Suppressor macrophage (primary cell): Measurements from ENCODE around the gene MRRF.
"Not testable (repeated sequence)": the region's sequence is repeated elsewhere in the genome, so short reads cannot be mapped to it uniquely, and the experiment has no call there.

Experiments used
- DNase-seq, 4 experiments: peaks; one replicate each; pipeline ENCODE4 v3.0.0-alpha.2; 2020 to 2022

MRRF gene

DNA sequence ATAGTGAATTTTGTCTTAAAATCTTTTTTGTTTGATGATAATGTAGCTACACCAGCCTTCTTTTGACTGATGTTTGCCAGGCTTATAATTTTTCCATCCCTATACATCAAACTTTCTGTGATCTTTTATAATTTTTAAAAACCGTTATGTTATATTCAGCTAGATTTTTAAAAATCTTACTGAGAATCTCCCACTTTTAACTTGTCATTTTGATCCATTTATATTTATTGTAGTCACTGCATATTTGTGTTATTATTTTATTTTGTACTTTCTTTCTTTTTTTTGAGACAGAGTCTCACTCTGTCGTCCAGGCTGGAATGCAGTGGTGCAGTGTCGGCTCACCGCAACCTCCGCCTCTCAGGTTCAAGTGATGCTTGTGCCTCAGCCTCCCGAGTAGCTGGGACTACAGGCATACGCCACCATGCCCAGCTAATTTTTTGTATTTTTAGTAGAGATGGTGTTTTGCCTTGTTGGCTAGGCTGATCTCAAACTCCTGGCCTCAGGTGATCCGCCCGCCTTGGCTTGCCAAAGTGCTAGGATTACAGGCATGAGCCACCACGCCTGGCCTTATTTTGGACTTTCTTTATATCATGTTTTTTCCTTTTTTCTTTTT, 12.7 kb downstream of the MRRF start:
- DNase-seq, result no peak

DNA sequence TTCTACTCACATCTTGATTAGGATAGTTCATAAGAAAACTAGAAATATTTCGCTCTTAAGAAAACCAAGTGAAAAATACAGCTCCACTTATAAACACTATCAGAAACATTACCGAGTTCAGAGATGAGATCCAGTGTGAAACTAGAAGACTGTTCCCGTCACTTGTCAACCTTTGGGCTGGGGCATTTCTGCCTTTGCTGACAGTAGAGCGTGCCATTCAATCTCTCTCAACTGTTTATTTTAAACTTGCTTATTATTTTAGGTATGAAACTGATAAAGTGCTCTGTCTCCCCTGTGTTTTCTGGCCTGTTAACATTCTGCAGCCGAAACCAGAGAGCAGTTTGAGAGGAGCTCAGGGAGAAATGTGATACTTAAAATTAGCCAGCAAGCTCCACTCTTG, 16.7 kb downstream of the MRRF start:
- no peak for DNase-seq

DNA sequence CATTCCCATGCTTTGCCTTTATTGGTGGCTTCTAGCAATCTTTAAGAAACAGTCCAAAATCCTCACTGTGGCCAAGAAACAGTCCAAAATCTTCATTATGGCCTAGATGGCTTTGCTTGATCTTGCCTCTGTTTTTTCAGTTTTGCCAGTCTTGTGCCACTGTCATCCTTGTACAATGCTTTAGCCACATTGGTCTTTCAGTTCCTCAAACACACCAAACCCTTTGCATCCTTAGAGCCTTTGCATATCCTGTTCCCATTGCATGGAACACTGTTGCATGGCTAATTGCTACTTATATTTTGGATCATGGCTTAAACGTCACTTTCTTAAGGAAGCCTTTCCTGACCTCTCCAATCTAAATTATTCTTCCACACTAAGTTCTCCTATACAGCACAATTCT, 22.1 kb downstream of the MRRF start:
- DNase-seq, result peak in 3 of 4 experiments; percentile 6 to 43 (median 17)

DNA sequence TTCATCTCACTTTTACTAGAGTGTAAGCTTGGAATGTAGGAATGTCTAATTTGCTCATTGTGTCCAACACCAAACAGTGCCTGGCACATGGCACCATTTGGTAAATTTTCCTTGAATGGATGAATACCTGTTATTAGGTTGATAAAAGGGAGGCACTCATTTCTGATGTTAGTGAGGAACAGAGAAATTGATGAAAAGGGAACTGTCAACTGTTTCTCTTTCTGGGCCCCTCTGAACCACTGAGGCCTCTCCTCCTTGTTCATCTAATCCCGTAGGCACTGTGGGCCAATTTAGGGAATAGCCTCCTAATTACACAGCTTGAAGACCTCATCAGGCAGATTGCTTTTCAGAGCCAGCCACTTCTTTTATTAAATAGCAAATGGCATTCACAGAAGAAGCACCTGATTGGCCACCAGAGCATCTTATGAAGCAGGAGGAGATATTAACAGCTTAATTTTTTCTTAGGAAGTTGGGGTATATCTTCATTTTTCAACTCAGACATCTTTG, 22.6 kb downstream of the MRRF start:
- DNase-seq, result no peak

GRCh38 chr9:122291458-122291857, 26.8 kb downstream of the MRRF start:
- no peak for DNase-seq

- no peak for DNase-seq
Measured at GRCh38 chr9:122294531-122294930, 29.8 kb downstream of the MRRF start.

DNA sequence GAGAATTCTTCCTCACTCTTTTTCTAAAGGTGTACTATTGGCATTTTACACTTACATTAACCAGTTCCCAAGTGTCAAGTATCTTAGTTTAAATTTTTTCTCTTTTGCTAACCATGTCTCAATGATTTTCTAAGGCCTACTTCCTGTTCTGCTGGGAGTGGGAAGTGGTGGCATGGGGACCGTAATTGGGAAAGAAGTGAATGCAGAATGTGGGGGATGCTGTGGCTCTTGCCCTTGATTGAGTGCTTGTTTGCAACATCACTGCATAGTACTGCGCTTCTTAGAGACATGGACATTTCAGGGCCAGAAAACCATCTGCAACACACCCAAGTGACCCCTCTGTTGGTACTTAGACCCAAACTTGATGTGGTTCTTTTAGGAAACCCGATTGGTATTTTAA, 32.8 kb downstream of the MRRF start:
- DNase-seq, result peak; percentile 68 to 86 (median 82)

DNA sequence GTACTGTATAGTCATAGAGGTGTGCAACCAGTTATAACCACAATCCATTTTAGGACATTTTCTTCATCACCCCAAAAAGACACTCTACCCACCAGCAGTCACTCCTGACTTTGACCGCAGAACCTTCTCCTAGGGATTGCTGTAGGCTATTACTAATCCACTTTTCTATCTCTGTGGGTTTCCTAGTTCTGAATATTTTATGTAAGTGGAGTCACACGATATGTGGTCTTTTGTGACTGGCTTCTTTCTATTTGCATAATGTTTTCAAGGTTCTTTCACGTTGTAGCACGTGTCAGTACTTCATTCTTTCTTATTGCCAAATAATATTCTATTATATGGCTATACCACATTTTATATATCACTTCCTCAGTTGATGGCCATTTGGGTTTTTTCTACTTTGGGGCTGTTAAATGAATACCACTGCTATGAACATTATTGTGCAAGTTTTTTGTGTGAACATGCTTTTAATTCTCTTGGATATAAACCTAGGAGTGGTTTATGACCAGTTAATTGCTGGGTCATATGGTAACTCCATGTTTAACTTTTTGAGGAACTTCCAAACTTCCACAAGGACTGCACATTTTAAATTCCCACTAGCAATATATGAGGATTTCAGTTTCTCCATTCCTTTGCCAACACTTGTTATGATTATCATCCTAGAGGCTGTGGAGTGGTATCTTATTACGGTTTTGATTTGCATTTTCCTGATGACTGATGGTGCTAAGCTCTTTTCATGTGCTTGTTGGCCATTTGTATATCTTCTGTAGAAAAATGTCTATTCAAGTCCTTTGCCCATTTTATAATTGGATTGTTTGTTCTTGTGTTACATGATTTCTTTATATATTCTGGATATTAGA, 37.8 kb downstream of the MRRF start:
- DNase-seq, result no peak

- no peak for DNase-seq
Measured at GRCh38 chr9:122307061-122307460, 42.4 kb downstream of the MRRF start.

DNA sequence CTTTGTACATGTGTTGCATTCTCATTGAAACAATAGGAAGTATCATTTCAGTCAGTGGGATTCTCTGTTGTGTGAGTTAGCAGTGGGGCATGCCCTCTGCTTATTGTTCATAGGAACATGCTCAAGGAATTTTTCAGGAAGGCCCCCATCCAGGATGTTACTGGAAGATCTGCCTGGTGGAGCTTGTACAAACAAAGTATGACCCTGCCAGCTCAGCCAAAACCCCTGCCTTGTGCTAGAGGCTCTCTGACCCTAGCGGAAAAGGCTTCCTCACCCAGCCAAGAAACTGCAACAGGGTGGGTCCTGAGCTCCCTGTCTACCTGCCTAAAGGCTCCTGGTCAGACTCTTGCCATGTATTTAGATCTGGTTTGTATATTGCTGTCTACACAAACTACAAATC, 43.2 kb downstream of the MRRF start:
- DNase-seq, result no peak

GRCh38 chr9:122309861-122310260, 45.2 kb downstream of the MRRF start:
- DNase-seq, result no peak

GRCh38 chr9:122314165-122314564, 49.5 kb downstream of the MRRF start:
- no peak for DNase-seq

DNA sequence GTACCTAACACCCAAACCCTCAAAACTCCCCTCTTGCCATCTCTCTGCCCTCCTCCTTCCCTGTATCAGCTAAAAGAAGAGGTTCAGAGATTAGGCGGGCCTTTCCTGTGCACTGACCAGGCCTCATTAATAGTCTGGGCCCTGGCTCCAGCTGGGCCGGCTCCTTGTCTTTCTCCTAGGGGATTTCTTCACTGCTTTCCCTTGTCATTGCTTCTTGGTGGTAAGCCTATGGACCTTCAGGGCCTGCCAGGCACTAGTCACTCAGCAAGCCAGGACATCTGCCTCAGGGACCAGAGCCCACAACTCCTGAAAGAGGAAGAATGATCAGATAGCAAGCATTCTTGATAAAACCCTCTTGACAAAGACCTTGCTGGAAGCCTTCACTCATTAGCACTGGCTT, 50.9 kb downstream of the MRRF start:
- no peak for DNase-seq

DNA sequence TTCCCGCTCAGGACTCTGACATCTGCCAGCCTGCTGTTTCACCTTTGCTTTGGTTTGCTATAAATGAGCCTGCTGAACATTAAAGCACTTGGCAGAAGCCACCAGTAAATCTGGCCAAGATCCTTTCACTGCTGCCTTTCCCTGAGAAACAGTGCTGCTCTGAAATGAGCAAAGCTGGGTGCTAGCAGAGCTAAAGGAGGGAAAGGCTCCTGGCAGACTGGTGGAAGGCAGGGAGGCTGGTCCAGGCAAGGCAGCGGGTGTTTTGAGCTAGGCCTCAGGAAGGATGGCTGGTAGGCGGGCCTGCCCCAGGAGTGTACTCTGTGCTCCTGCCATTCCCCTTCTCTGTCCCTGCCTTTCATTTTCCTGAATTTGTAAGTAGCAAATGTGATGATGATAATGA, 53.6 kb downstream of the MRRF start:
- no peak for DNase-seq

DNA sequence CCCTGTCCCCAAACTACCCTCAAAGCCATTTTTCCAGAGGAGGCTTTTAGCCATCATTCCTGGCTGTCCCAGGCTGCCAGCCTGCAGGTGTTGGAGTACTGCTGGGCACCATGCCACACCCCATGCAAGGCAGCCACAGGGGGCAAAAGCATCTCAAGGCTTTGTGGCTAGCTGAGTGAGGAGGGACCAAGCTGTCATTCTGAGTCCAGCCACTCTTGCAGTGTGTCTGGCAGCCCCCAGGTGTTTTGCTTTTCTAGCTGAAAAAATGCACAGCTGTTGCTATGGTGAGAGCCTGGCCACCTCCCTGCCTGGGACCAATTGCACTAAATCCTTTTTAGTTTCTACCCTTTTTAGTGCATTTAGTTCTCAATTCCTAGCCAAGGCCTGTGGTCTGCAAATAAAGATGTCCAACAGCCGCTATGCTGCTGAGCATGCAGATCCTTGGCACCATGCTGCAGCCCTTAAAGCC, 55.8 kb downstream of the MRRF start:
- peak in 2 of 4 experiments; percentile 19 to 20 for DNase-seq

DNA sequence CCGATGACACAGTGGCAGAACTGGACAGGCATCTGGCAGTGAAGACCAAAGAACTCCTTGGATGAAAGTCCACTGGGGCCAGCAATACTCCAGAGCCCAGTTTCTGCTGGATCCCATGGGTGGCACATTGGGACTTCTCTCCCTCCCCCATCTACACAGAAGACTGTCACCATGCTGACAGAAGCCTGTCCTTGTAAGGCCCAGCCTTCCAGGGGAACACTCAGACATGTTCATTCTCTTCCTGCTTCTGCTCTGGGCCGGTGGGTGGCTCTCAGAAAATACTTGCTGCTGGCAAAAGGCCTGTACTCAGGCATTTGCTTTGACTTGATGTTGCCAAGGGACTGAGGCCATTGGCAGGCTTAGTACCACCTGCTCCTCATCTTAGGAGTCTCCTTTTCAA, 57.9 kb downstream of the MRRF start:
- DNase-seq, result no peak

GRCh38 chr9:122324665-122325064, 60.0 kb downstream of the MRRF start:
- DNase-seq, result not testable (repeated sequence)

- peak in 1 of 4 experiments; percentile 19 for DNase-seq
Measured at GRCh38 chr9:122325124-122325523, 60.4 kb downstream of the MRRF start.

- DNase-seq, result no peak
Measured at GRCh38 chr9:122327175-122327574, 62.5 kb downstream of the MRRF start.

DNA sequence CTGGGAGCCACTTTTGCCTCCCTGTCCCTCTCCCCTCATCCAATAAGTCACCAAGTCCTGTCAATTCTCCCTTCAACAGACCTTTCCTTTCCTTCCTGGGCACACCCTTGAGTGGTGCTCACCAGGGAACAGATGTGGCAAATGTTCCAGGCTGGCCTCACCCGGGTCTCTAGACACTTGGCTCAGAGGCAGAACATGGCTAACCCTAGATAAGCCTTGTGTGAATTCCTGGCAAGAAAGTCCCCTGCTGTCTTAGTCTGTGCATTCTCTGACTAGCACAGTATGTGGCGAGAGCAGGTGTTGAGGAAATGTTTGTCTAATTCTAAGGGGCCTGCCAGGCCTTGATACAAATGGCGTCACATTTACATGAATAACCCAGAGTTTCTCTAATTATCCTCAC, 64.9 kb downstream of the MRRF start:
- no peak for DNase-seq

DNA sequence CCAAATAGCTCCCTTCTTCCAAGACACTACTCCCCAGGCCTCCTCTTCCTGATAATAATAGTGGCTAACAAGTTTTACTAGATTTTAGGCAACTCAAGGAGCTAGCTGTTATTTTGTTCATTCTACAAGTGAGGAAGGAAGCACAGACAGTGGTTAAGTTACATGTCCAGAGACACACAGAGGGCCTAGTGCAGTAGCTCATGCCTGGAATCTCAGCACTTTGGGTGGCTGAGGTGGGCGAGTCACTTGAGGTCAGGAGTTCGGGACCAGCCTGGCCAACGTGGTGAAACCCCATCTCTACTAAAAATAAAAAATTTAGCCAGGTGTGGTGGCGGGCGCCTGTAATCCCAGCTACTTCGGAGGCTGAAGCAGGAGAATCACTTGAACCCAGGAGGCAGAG, 65.8 kb downstream of the MRRF start:
- not testable (repeated sequence) for DNase-seq

DNA sequence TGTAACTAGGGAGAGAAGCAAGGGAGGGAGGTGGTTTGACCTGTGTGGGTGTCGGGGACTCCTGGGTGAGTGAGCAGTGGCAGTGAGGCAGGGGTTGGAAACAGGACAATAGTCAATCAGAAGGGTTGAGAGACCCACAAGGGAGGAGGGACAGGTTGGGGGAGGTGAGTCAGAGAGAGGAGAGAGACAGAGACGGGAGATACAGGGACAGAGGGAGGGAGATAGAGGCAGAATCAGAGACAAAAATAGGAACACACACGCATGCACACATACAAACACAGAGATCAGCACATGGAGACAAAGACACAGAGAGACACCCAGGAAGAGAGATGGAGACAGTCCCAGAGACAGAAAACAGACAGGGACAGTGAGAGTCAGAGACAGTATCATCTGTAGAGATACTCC, 66.8 kb downstream of the MRRF start:
- no peak for DNase-seq

DNA sequence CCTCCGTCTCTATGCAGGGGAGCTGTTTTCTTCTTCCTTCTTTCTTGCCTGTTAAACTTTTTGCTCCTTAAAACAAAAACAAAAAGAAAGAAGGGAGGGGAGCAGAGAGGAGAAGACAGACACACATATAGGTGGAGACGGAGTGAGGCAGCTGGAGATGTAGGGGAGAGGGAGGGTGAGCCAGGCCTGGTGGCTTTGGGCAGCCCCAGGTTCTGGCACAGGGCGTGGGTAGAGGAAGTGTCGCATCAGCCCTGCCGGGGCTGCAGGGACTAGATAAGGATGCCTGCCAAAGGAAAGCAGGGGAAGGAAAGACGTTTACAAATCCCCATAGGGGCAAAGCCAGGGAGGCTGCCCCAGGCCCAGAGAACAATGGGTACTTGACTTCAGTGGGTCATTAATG, 67.4 kb downstream of the MRRF start:
- peak in 1 of 4 experiments; percentile 24 for DNase-seq

GRCh38 chr9:122332644-122333043, 68.0 kb downstream of the MRRF start:
- no peak for DNase-seq
